CD14-positive monocyte (primary cell): ENCODE measurements around the gene SBF2. TPM values are rescaled to one million over a fixed set of nuclear protein-coding genes. Genes with fewer than 3 reads are reported as not detected.
"Not testable (repeated sequence)": the region's sequence is repeated elsewhere in the genome, so short reads cannot be mapped to it uniquely, and the experiment has no call there.

Source experiments
- DNase-seq, 3 donors: peaks; one replicate each; pipeline ENCODE4 v3.0.0-alpha.2; 2011 to 2022
- H2AFZ ChIP-seq: 2 replicates; pipeline ENCODE4 v1.6.0; 2012; ENCODE audit warnings: mild to moderate bottlenecking, low read depth, low read length, inconsistent platforms; ENCODE audit not compliant: insufficient read depth, poor library complexity, severe bottlenecking
- H3K27ac ChIP-seq, 2 donors: 1 replicate in 1 of 2; 2 replicates in 1 of 2; pipeline ENCODE4 v1.5.1; 2012 to 2013; ENCODE audit warnings: low read length in 2 of 2, control low read depth in 1 of 2, inconsistent platforms in 1 of 2, low read depth in 1 of 2, mild to moderate bottlenecking in 1 of 2
- H3K27me3 ChIP-seq, 2 donors: one replicate each; pipeline versions ENCODE4 v1.6.0 to v1.6.1; 2011 to 2013; ENCODE audit warnings: low read length in 2 of 2; ENCODE audit not compliant: control insufficient read depth in 2 of 2, insufficient read depth in 2 of 2
- H3K36me3 ChIP-seq, 2 donors: replicated peaks in 1 of 2; 1 replicate in 1 of 2; 2 replicates in 1 of 2; pipeline versions ENCODE4 v1.5.1 to v1.6.1; 2012 to 2013; ENCODE audit warnings: low read length in 2 of 2, control low read depth in 1 of 2, inconsistent platforms in 1 of 2, mild to moderate bottlenecking in 1 of 2; ENCODE audit not compliant: insufficient read depth in 2 of 2, control insufficient read depth in 1 of 2
- H3K4me1 ChIP-seq, 2 donors: 1 replicate in 1 of 2; 2 replicates in 1 of 2; pipeline versions ENCODE4 v1.5.1 to v1.6.1; 2012 to 2013; ENCODE audit warnings: low read length in 2 of 2, control low read depth in 1 of 2, inconsistent platforms in 1 of 2, mild to moderate bottlenecking in 1 of 2, moderate library complexity in 1 of 2; ENCODE audit not compliant: insufficient read depth in 2 of 2, control insufficient read depth in 1 of 2
- H3K4me2 ChIP-seq: replicated peaks from 2 replicates; pipeline ENCODE3; 2012; ENCODE audit warnings: low read length, moderate library complexity, mild to moderate bottlenecking; ENCODE audit not compliant: poor library complexity, severe bottlenecking; ENCODE audit errors: extremely low read depth
- H3K4me3 ChIP-seq, 3 experiments: fragments of 200-600 bp in 1 of 3; sonication (generic) in 1 of 3; replicated peaks in 1 of 3; 1 replicate in 2 of 3; 2 replicates in 1 of 3; pipeline ENCODE4 v1.5.1; 2011 to 2013; ENCODE audit warnings: low read length in 3 of 3, mild to moderate bottlenecking in 3 of 3, control low read depth in 2 of 3, low read depth in 2 of 3, inconsistent platforms in 1 of 3, moderate library complexity in 1 of 3
- H3K79me2 ChIP-seq: 2 replicates; pipeline ENCODE4 v1.6.0; 2012; ENCODE audit warnings: mild to moderate bottlenecking, control low read depth, inconsistent platforms, low read length, moderate library complexity; ENCODE audit not compliant: insufficient read depth
- H3K9ac ChIP-seq: 2 replicates; pipeline ENCODE4 v1.6.0; 2017; ENCODE audit warnings: low read length, mild to moderate bottlenecking; ENCODE audit not compliant: insufficient read depth, poor library complexity, severe bottlenecking
- H3K9me3 ChIP-seq, 2 donors: replicated peaks in 1 of 2; 1 replicate in 1 of 2; 2 replicates in 1 of 2; pipeline versions ENCODE4 v1.5.1 to v1.6.1; 2012 to 2013; ENCODE audit warnings: low read length in 2 of 2, control low read depth in 1 of 2; ENCODE audit not compliant: control insufficient read depth in 1 of 2, insufficient read depth in 1 of 2
- H4K20me1 ChIP-seq: 2 replicates; pipeline ENCODE4 v1.6.0; 2012; ENCODE audit warnings: mild to moderate bottlenecking, low read length, control low read depth, moderate library complexity; ENCODE audit not compliant: insufficient read depth
- H3K27ac Mint-ChIP-seq, 7 donors: one replicate each; pipeline ENCODE4 v1.8.0; 2020; ENCODE audit warnings: mild to moderate bottlenecking in 7 of 7, mixed read lengths in 7 of 7, moderate library complexity in 6 of 7, inconsistent platforms in 2 of 7
- H3K27me3 Mint-ChIP-seq, 3 donors: one replicate each; pipeline ENCODE4 v1.8.0; 2021 to 2022; ENCODE audit warnings: low read depth in 3 of 3, mild to moderate bottlenecking in 3 of 3, mixed read lengths in 3 of 3, moderate library complexity in 3 of 3, inconsistent platforms in 1 of 3
- H3K36me3 Mint-ChIP-seq, 2 donors: one replicate each; pipeline ENCODE4 v1.8.0; 2020; ENCODE audit warnings: mixed read lengths in 2 of 2, inconsistent platforms in 1 of 2, mild to moderate bottlenecking in 1 of 2
- H3K4me1 Mint-ChIP-seq: one replicate; pipeline ENCODE4 v1.8.0; 2020; ENCODE audit warnings: mild to moderate bottlenecking, mixed read lengths
- H3K4me3 Mint-ChIP-seq, 2 donors: one replicate each; pipeline ENCODE4 v1.8.0; 2020; ENCODE audit warnings: mild to moderate bottlenecking in 2 of 2, mixed read lengths in 2 of 2, moderate library complexity in 1 of 2
- H3K9me3 Mint-ChIP-seq, 7 donors: one replicate each; pipeline ENCODE4 v1.8.0; 2020 to 2022; ENCODE audit warnings: mixed read lengths in 7 of 7, mild to moderate bottlenecking in 6 of 7, moderate library complexity in 6 of 7, inconsistent platforms in 2 of 7
- WGBS: methylation state at CpG from one replicate; pipeline ENCODE4 v1.1.5; 2013; ENCODE audit warnings: missing lambda C conversion rate; ENCODE audit not compliant: insufficient coverage; 5-methylcytosine and 5-hydroxymethylcytosine counted together
- intact Hi-C, 2 donors: fragments of 100-400 bp; cut with micrococcal nuclease; formaldehyde crosslinking; loops; one replicate each; pipeline versions ENCODE4 v1.15.0 to v1.15.1; 2023
- polyA plus RNA-seq, 3 donors: library from polyadenylated mRNA; depleted of rRNA in 1 of 3; unstranded in 2 of 3; stranded (reverse) in 1 of 3; fragments of 300-500 nt in 2 of 3; fragments of >200 nt in 1 of 3; fragmentation: Illumina TruSeq in 2 of 3; gene quantifications; 1 replicate in 2 of 3; 2 replicates in 1 of 3; pipeline ENCODE4 v1.2.3, GENCODE V29; 2012 to 2021
- TF ChIP-seq, protein P1 (sequence below): fragments of 200-600 bp; IDR thresholded peaks from one replicate; pipeline ENCODE4 v1.8.0; 2022; ENCODE audit warnings: antibody characterized with exemption, mild to moderate bottlenecking

The SBF2 gene
- polyA plus RNA-seq, 3 donors = 8.9 to 30.7 (median 16.4) TPM

- Mint-ChIP-seq H3K27ac (no peak overlapping the region), H3K4me1 (peaks cover 24% of the 10 kb centered on the region), H3K9me3 (no peaks in the 10 kb centered on the region), H3K4me3 (no peak overlapping the region), H3K36me3 (peaks cover 43 to 53% of the 10 kb centered on the region in 2 donors), H3K27me3 (no peaks in the 10 kb centered on the region)
- H3K4me1 ChIP-seq = peaks cover 17 to 20% of the 10 kb centered on the region in 2 donors
- no peak overlapping the region for H3K4me2 ChIP-seq
- no peak for DNase-seq
- H3K9ac ChIP-seq = no peak overlapping the region
- peaks cover 10% of the 10 kb centered on the region for H4K20me1 ChIP-seq
- H3K27me3 ChIP-seq = no peaks in the 10 kb centered on the region
- H3K36me3 ChIP-seq = peaks cover 16 to 36% of the 10 kb centered on the region in 2 donors
- no peaks in the 10 kb centered on the region for H3K79me2 ChIP-seq
- no peak overlapping the region for H2AFZ ChIP-seq
- no peaks in the 10 kb centered on the region for H3K9me3 ChIP-seq
- intact Hi-C loops = loop anchor here in 1 of 2 donors (10.0 kb wide), 1 partner anchor 212 kb away; no protein-coding TSS in a partner anchor
- TF ChIP-seq, protein P1, sequence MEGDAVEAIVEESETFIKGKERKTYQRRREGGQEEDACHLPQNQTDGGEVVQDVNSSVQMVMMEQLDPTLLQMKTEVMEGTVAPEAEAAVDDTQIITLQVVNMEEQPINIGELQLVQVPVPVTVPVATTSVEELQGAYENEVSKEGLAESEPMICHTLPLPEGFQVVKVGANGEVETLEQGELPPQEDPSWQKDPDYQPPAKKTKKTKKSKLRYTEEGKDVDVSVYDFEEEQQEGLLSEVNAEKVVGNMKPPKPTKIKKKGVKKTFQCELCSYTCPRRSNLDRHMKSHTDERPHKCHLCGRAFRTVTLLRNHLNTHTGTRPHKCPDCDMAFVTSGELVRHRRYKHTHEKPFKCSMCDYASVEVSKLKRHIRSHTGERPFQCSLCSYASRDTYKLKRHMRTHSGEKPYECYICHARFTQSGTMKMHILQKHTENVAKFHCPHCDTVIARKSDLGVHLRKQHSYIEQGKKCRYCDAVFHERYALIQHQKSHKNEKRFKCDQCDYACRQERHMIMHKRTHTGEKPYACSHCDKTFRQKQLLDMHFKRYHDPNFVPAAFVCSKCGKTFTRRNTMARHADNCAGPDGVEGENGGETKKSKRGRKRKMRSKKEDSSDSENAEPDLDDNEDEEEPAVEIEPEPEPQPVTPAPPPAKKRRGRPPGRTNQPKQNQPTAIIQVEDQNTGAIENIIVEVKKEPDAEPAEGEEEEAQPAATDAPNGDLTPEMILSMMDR = no peak
- no peak overlapping the region for H3K4me3 ChIP-seq
- H3K27ac ChIP-seq = no peak overlapping the region
- no CpG with 5 or more reads among the region's 1 CpG for WGBS
These were observed 546.8 kb downstream of the SBF2 start for GRCh38 chr11:9747229-9747628.

GRCh38 chr11:9745411-9746211 lies 548.4 kb downstream of the SBF2 start:
- H3K27me3 Mint-ChIP-seq = no peaks in the 10 kb centered on the region
- Histone ChIP-seq H3K9ac (no peak overlapping the region), H3K27me3 (no peaks in the 10 kb centered on the region), H3K4me2 (peak overlapping the region; percentile 0), H3K79me2 (no peaks in the 10 kb centered on the region), H4K20me1 (peaks cover 10% of the 10 kb centered on the region), H3K4me3 (no peak overlapping the region), H3K9me3 (no peaks in the 10 kb centered on the region), H3K36me3 (peaks cover 22 to 34% of the 10 kb centered on the region in 2 donors), H3K27ac (no peak overlapping the region), H3K4me1 (peaks cover 17 to 20% of the 10 kb centered on the region in 2 donors), H2AFZ (no peak overlapping the region)
- WGBS = 61% methylated on average over 3 of the region's 7 CpGs
- H3K36me3 Mint-ChIP-seq = peaks cover 42 to 57% of the 10 kb centered on the region in 2 donors
- H3K9me3 Mint-ChIP-seq = no peaks in the 10 kb centered on the region
- TF ChIP-seq, protein P1 = no peak
- peak overlapping the region in 3 of 7 donors; percentile 30 to 77 (median 59) for H3K27ac Mint-ChIP-seq
- intact Hi-C loops = loop anchor here in 1 of 2 donors (10.0 kb wide), 1 partner anchor 211 kb away; no protein-coding TSS in a partner anchor
- peak in 1 of 3 donors; percentile 32 for DNase-seq
- H3K4me3 Mint-ChIP-seq = no peak overlapping the region
- H3K4me1 Mint-ChIP-seq = peaks cover 24% of the 10 kb centered on the region

DNA sequence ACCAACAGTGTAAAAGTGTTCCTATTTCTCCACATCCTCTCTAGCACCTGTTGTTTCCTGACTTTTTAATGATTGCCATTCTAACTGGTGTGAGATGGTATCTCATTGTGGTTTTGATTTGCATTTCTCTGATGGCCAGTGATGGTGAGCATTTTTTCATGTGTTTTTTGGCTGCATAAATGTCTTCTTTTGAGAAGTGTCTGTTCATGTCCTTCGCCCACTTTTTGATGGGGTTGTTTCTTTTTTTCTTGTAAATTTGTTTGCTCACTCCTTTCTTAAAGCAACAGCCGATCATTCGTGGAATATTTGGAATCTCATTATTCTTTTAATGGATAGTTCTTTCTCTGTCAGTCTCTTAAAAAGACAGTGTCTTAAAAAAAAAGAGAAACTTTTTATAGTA lies 550.5 kb downstream of the SBF2 start:
- H2AFZ ChIP-seq, H4K20me1 ChIP-seq, H3K27ac ChIP-seq, H3K27me3 Mint-ChIP-seq, H3K9me3 ChIP-seq, H3K27ac Mint-ChIP-seq, H3K79me2 ChIP-seq, H3K27me3 ChIP-seq, H3K4me3 ChIP-seq, DNase-seq, H3K9ac ChIP-seq, H3K4me3 Mint-ChIP-seq, H3K9me3 Mint-ChIP-seq, H3K4me2 ChIP-seq: not testable (repeated sequence)
- H3K4me1 ChIP-seq = peaks cover 17 to 26% of the 10 kb centered on the region in 2 donors
- intact Hi-C loops = loop anchor here in 1 of 2 donors (10.0 kb wide), 1 partner anchor 209 kb away; no protein-coding TSS in a partner anchor
- Mint-ChIP-seq H3K36me3 (peaks cover 46 to 60% of the 10 kb centered on the region in 2 donors), H3K4me1 (peaks cover 33% of the 10 kb centered on the region)
- no CpG with 5 or more reads among the region's 3 CpGs for WGBS
- H3K36me3 ChIP-seq = peaks cover 27 to 39% of the 10 kb centered on the region in 2 donors
